CD4-positive, alpha-beta memory T cell (primary cell): ENCODE results near the gene CPT1C. TPM values are rescaled to one million over a fixed set of nuclear protein-coding genes. Genes with fewer than 3 reads are reported as not detected.

ENCODE experiments used
- CTCF ChIA-PET: fragments of 350-600 bp; sonication (Branson Sonifier 250); formaldehyde crosslinking; loops from one replicate; lab custom pipeline; 2021; ENCODE audit warnings: inconsistent platforms; ENCODE audit not compliant: partially characterized antibody; lab: Charles Lee
- POLR2A ChIA-PET: fragments of 350-600 bp; sonication (Branson Sonifier 250); formaldehyde crosslinking; loops from one replicate; lab custom pipeline; 2021; ENCODE audit not compliant: partially characterized antibody; lab: Charles Lee
- DNase-seq, 5 donors: peaks; one replicate each; pipeline versions ENCODE4 v3.0.0 to v3.0.0-alpha.2; 2020 to 2022; ENCODE audit warnings: mixed read lengths in 1 of 5
- H3K27ac ChIP-seq: one replicate; pipeline ENCODE4 v1.7.0; 2013; ENCODE audit warnings: low read depth, low read length
- H3K27me3 ChIP-seq: 2 replicates; pipeline ENCODE4 v1.7.0; 2013; ENCODE audit warnings: mild to moderate bottlenecking, low read length, moderate library complexity; ENCODE audit not compliant: insufficient read depth
- H3K36me3 ChIP-seq: 2 replicates; pipeline ENCODE4 v1.7.0; 2013; ENCODE audit warnings: mild to moderate bottlenecking, low read length, moderate library complexity; ENCODE audit not compliant: insufficient read depth
- H3K4me1 ChIP-seq: 2 replicates; pipeline ENCODE4 v1.7.0; 2013; ENCODE audit warnings: mild to moderate bottlenecking, low read length, moderate library complexity; ENCODE audit not compliant: insufficient read depth
- H3K4me3 ChIP-seq, 2 donors: one replicate each; pipeline ENCODE4 v1.7.0; 2013; ENCODE audit warnings: low read length in 2 of 2, mild to moderate bottlenecking in 1 of 2
- H3K9me3 ChIP-seq, 2 donors: one replicate each; pipeline ENCODE4 v1.7.0; 2013; ENCODE audit warnings: low read length in 2 of 2, control low read depth in 1 of 2; ENCODE audit not compliant: control insufficient read depth in 1 of 2
- H3K27ac Mint-ChIP-seq, 7 donors: one replicate each; pipeline ENCODE4 v1.8.0; 2020 to 2021; ENCODE audit warnings: mixed read lengths in 7 of 7, mild to moderate bottlenecking in 6 of 7, inconsistent platforms in 3 of 7, moderate library complexity in 3 of 7
- H3K27me3 Mint-ChIP-seq, 2 donors: one replicate each; pipeline ENCODE4 v1.8.0; 2020 to 2021; ENCODE audit warnings: mixed read lengths in 2 of 2
- H3K36me3 Mint-ChIP-seq, 2 donors: one replicate each; pipeline ENCODE4 v1.8.0; 2020 to 2021; ENCODE audit warnings: mixed read lengths in 2 of 2, inconsistent platforms in 1 of 2, mild to moderate bottlenecking in 1 of 2
- H3K4me1 Mint-ChIP-seq, 4 donors: one replicate each; pipeline ENCODE4 v1.8.0; 2020 to 2021; ENCODE audit warnings: mixed read lengths in 4 of 4, mild to moderate bottlenecking in 1 of 4
- H3K4me3 Mint-ChIP-seq, 8 donors: one replicate each; pipeline ENCODE4 v1.8.0; 2020 to 2021; ENCODE audit warnings: mixed read lengths in 8 of 8, mild to moderate bottlenecking in 7 of 8, moderate library complexity in 6 of 8, inconsistent platforms in 3 of 8
- H3K9me3 Mint-ChIP-seq, 8 donors: one replicate each; pipeline ENCODE4 v1.8.0; 2020 to 2021; ENCODE audit warnings: mixed read lengths in 8 of 8, mild to moderate bottlenecking in 5 of 8, inconsistent platforms in 3 of 8, moderate library complexity in 1 of 8
- intact Hi-C: fragments of 100-400 bp; cut with micrococcal nuclease; formaldehyde crosslinking; loops from one replicate; pipeline ENCODE4 v1.15.1; 2023
- polyA plus RNA-seq, 2 donors: library from polyadenylated mRNA; unstranded; fragments of 300-500 nt; fragmentation: Illumina TruSeq; gene quantifications; one replicate each; pipeline ENCODE4 v1.2.3, GENCODE V29; 2021
- total RNA-seq, 2 experiments: library from RNA; stranded (reverse); gene quantifications; one replicate each; pipeline ENCODE4 v1.2.3, GENCODE V29; 2021

CPT1C gene
- total and polyA plus RNA-seq, 4 experiments from 2014 or later, result 0.24 to 1.5 (median 0.61) TPM

GRCh38 chr19:49739933-49740332 lies 49.0 kb downstream of the CPT1C start:
- Mint-ChIP-seq H3K4me3 (no peak overlapping the region), H3K27ac (no peak overlapping the region), H3K36me3 (no peaks in the 10 kb centered on the region), H3K27me3 (no peaks in the 10 kb centered on the region), H3K9me3 (no peaks in the 10 kb centered on the region), H3K4me1 (peaks cover 0 to 6% (median 4%) of the 10 kb centered on the region in 4 donors)
- intact Hi-C loops, result no loop called here
- DNase-seq, result no peak
- CTCF ChIA-PET, result no interaction called here
- no peaks in the 10 kb centered on the region for H3K4me1 ChIP-seq
- H3K36me3 ChIP-seq, result no peaks in the 10 kb centered on the region
- POLR2A ChIA-PET, result interaction anchor here (1.0 kb wide), 1 partner anchor 11 kb away, joined by 3 read pairs; no protein-coding TSS in a partner anchor
- no peak overlapping the region for H3K27ac ChIP-seq
- no peaks in the 10 kb centered on the region for H3K27me3 ChIP-seq
- no peaks in the 10 kb centered on the region for H3K9me3 ChIP-seq
- no peak overlapping the region for H3K4me3 ChIP-seq

- Mint-ChIP-seq H3K36me3 (no peaks in the 10 kb centered on the region), H3K27me3 (no peaks in the 10 kb centered on the region), H3K27ac (no peak overlapping the region), H3K4me1 (peaks cover 0 to 9% (median 4%) of the 10 kb centered on the region in 4 donors), H3K9me3 (no peaks in the 10 kb centered on the region), H3K4me3 (no peak overlapping the region)
- Histone ChIP-seq H3K4me1 (no peaks in the 10 kb centered on the region), H3K9me3 (no peaks in the 10 kb centered on the region), H3K4me3 (no peak overlapping the region), H3K27ac (no peak overlapping the region), H3K27me3 (no peaks in the 10 kb centered on the region), H3K36me3 (no peaks in the 10 kb centered on the region)
- no peak for DNase-seq
- CTCF ChIA-PET, result no interaction called here
- intact Hi-C loops, result no loop called here
- POLR2A ChIA-PET, result interaction anchor here (1.0 kb wide), 1 partner anchor 24 kb away, joined by 4 read pairs; no protein-coding TSS in a partner anchor
These were observed 50.4 kb downstream of the CPT1C start for GRCh38 chr19:49741210-49741844.

- Mint-ChIP-seq H3K4me3 (no peak overlapping the region), H3K4me1 (peaks cover 0 to 4% (median under 1%) of the 10 kb centered on the region in 4 donors), H3K36me3 (no peaks in the 10 kb centered on the region), H3K27me3 (no peaks in the 10 kb centered on the region), H3K27ac (no peak overlapping the region), H3K9me3 (no peaks in the 10 kb centered on the region)
- Histone ChIP-seq H3K9me3 (no peaks in the 10 kb centered on the region), H3K4me3 (no peak overlapping the region), H3K27me3 (no peaks in the 10 kb centered on the region), H3K4me1 (no peaks in the 10 kb centered on the region), H3K27ac (no peak overlapping the region), H3K36me3 (no peaks in the 10 kb centered on the region)
- DNase-seq, result no peak
- POLR2A ChIA-PET, result no interaction called here
- CTCF ChIA-PET, result interaction anchor here (0.9 kb wide), 1 partner anchor 28 kb away, joined by 3 read pairs; no protein-coding TSS in a partner anchor
- intact Hi-C loops, result no loop called here
These were observed 54.0 kb downstream of the CPT1C start for GRCh38 chr19:49744946-49745381.

- H3K27ac ChIP-seq, result no peak overlapping the region
- no peak overlapping the region for H3K4me3 ChIP-seq
- intact Hi-C loops, result no loop called here
- Mint-ChIP-seq H3K4me1 (peaks cover 0 to 4% (median 0%) of the 10 kb centered on the region in 4 donors), H3K36me3 (no peaks in the 10 kb centered on the region), H3K27ac (no peak overlapping the region), H3K4me3 (no peak overlapping the region), H3K27me3 (peaks cover 0 to under 1% of the 10 kb centered on the region in 2 donors), H3K9me3 (no peaks in the 10 kb centered on the region)
- POLR2A ChIA-PET, result no interaction called here
- H3K27me3 ChIP-seq, result no peaks in the 10 kb centered on the region
- CTCF ChIA-PET, result no interaction called here
- no peaks in the 10 kb centered on the region for H3K9me3 ChIP-seq
- H3K4me1 ChIP-seq, result no peaks in the 10 kb centered on the region
- peak; percentile 14 to 61 (median 21) for DNase-seq
- no peaks in the 10 kb centered on the region for H3K36me3 ChIP-seq
These were observed 55.5 kb downstream of the CPT1C start for GRCh38 chr19:49746206-49746958.

GRCh38 chr19:49749055-49749716 lies 58.3 kb downstream of the CPT1C start:
- no peak overlapping the region for H3K27ac Mint-ChIP-seq

GRCh38 chr19:49749771-49750170 lies 58.9 kb downstream of the CPT1C start:
- Mint-ChIP-seq H3K4me1 (peaks cover 0 to 4% (median 0%) of the 10 kb centered on the region in 4 donors), H3K27ac (no peak overlapping the region), H3K36me3 (no peaks in the 10 kb centered on the region), H3K4me3 (no peak overlapping the region), H3K9me3 (peaks cover 0 to 2% (median 0%) of the 10 kb centered on the region in 8 donors), H3K27me3 (peaks cover 0 to 1% of the 10 kb centered on the region in 2 donors)
- Histone ChIP-seq H3K4me3 (no peak overlapping the region), H3K27ac (no peak overlapping the region), H3K9me3 (no peaks in the 10 kb centered on the region), H3K4me1 (no peaks in the 10 kb centered on the region), H3K27me3 (no peaks in the 10 kb centered on the region), H3K36me3 (no peaks in the 10 kb centered on the region)
- POLR2A ChIA-PET, result no interaction called here
- intact Hi-C loops, result no loop called here
- DNase-seq, result no peak
- CTCF ChIA-PET, result interaction anchor here (1.8 kb wide), 1 partner anchor 32 kb away, joined by 4 read pairs; no protein-coding TSS in a partner anchor

More at GRCh38 chr19:49749055-49749716, 58.3 kb downstream of the CPT1C start:
- Mint-ChIP-seq H3K36me3 (no peaks in the 10 kb centered on the region), H3K4me3 (no peak overlapping the region), H3K4me1 (peaks cover 0 to 4% (median 0%) of the 10 kb centered on the region in 4 donors), H3K27me3 (peaks cover 0 to 1% of the 10 kb centered on the region in 2 donors), H3K9me3 (peaks cover 0 to 2% (median 0%) of the 10 kb centered on the region in 8 donors)
- Histone ChIP-seq H3K9me3 (no peaks in the 10 kb centered on the region), H3K36me3 (no peaks in the 10 kb centered on the region), H3K27ac (no peak overlapping the region), H3K4me3 (no peak overlapping the region), H3K27me3 (no peaks in the 10 kb centered on the region), H3K4me1 (no peaks in the 10 kb centered on the region)
- ChIA-PET POLR2A (no interaction called here), CTCF (interaction anchor here (1.8 kb wide), 1 partner anchor 31 kb away, joined by 4 read pairs; no protein-coding TSS in a partner anchor)
- no peak for DNase-seq
- intact Hi-C loops, result no loop called here

GRCh38 chr19:49752701-49753100 lies 61.8 kb downstream of the CPT1C start:
- ChIA-PET CTCF (no interaction called here), POLR2A (no interaction called here)
- peaks cover 0 to 1% of the 10 kb centered on the region in 2 donors for H3K27me3 Mint-ChIP-seq
- H3K36me3 Mint-ChIP-seq, result peaks cover 0 to 3% of the 10 kb centered on the region in 2 donors
- Histone ChIP-seq H3K36me3 (no peaks in the 10 kb centered on the region), H3K9me3 (no peaks in the 10 kb centered on the region), H3K4me1 (no peaks in the 10 kb centered on the region), H3K27ac (no peak overlapping the region), H3K4me3 (no peak overlapping the region), H3K27me3 (no peaks in the 10 kb centered on the region)
- H3K27ac Mint-ChIP-seq, result no peak overlapping the region
- DNase-seq, result no peak
- H3K4me3 Mint-ChIP-seq, result no peak overlapping the region
- intact Hi-C loops, result no loop called here
- H3K9me3 Mint-ChIP-seq, result peaks cover 0 to 10% (median 3%) of the 10 kb centered on the region in 8 donors
- H3K4me1 Mint-ChIP-seq, result no peaks in the 10 kb centered on the region
